Measurements from ENCODE around the gene GIPR.

GIPR gene

GRCh38 chr19:45637890-45638667, 29.9 kb upstream of the GIPR start:
- no peak for ATAC-seq
- TF ChIP-seq CSDC2 (CRISPR knock-in tag; IDR thresholded peaks at IDR 0.05): no peak

DNA sequence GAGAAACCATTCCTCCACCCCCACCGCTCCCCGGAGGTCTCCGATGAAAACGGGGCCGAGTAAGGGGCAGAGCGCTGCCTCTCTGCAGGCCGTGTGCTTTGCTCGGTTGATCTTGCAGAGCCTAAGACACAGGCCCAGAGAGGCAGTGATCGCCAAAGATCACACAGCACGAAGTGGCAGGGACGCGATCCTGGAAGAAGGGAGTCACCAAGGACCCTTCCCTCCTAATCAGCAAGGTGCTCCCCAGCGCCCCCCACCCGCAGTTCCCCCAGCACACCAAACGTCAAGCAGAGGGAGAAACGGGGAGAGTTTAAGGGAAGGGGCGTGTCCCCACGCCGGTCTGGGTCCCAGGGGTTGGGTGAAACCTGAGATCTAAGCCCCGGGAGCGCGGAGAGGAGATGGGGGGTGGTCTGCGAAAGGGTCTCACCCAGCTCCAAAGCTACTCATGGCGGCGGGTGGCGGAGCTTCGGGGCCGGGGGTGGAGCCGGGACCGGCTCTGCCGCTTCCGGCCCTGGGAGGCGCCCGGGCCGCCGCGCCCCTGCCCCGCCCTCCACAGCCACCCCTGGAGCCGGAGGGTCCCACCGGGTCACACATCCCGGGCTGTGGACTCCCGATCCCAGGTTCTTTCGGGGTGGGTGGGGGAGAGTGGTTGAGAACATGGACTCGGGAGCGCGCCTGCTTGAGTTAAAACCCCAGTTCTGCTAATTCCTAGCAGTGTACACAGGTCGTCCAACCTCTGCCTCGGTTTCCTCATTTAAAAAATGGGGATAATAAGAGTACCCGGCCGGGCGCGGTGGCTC, 28.9 kb upstream of the GIPR start, which contains the start of gene EML2:
Gene EML2 (minus strand): TSS at position 468 of the 800 bp plus-strand sequence. CDS start 21 bp downstream, at position 447.
- TF ChIP-seq ZFP3 (CRISPR knock-in tag; IDR thresholded peaks at IDR 0.05): no peak
- no peak for TF ChIP-seq PATZ1 (CRISPR knock-in tag; IDR thresholded peaks at IDR 0.05; ENCODE audit: borderline replicate concordance)
- TF ChIP-seq, protein P1, sequence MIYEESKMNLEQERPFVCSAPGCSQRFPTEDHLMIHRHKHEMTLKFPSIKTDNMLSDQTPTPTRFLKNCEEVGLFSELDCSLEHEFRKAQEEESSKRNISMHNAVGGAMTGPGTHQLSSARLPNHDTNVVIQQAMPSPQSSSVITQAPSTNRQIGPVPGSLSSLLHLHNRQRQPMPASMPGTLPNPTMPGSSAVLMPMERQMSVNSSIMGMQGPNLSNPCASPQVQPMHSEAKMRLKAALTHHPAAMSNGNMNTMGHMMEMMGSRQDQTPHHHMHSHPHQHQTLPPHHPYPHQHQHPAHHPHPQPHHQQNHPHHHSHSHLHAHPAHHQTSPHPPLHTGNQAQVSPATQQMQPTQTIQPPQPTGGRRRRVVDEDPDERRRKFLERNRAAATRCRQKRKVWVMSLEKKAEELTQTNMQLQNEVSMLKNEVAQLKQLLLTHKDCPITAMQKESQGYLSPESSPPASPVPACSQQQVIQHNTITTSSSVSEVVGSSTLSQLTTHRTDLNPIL (CRISPR knock-in tag; IDR thresholded peaks at IDR 0.05; ENCODE audit: low read depth): no peak
- no peak for TF ChIP-seq POU6F1 (CRISPR knock-in tag; IDR thresholded peaks at IDR 0.05; ENCODE audit: borderline replicate concordance, low read depth)
- ATAC-seq: no peak

GRCh38 chr19:45640849-45641273, 27.2 kb upstream of the GIPR start:
- TF ChIP-seq BACH2 (CRISPR knock-in tag; IDR thresholded peaks at IDR 0.05; ENCODE audit: borderline replicate concordance) (no peak), ZFP30 (CRISPR knock-in tag; IDR thresholded peaks at IDR 0.05) (no peak), RARB (CRISPR knock-in tag; IDR thresholded peaks at IDR 0.05) (no peak), TCF4 (CRISPR knock-in tag; IDR thresholded peaks at IDR 0.05; ENCODE audit: borderline replicate concordance) (no peak), ISL1 (CRISPR knock-in tag; IDR thresholded peaks at IDR 0.05) (no peak), ZNF8 (CRISPR knock-in tag; IDR thresholded peaks at IDR 0.05) (no peak), PPARA (CRISPR knock-in tag; IDR thresholded peaks at IDR 0.05; ENCODE audit: borderline replicate concordance) (no peak), ZNF70 (CRISPR knock-in tag; IDR thresholded peaks at IDR 0.05) (no peak), PATZ1 (CRISPR knock-in tag; IDR thresholded peaks at IDR 0.05; ENCODE audit: borderline replicate concordance) (no peak), CSDC2 (CRISPR knock-in tag; IDR thresholded peaks at IDR 0.05) (no peak), POU6F1 (CRISPR knock-in tag; IDR thresholded peaks at IDR 0.05; ENCODE audit: borderline replicate concordance, low read depth) (no peak), ZNF565 (CRISPR knock-in tag; conservative IDR thresholded peaks at IDR 0.05; ENCODE audit: low read depth) (no peak)
- TF ChIP-seq, protein P1 (CRISPR knock-in tag; IDR thresholded peaks at IDR 0.05; ENCODE audit: low read depth): no peak
- ATAC-seq: no peak

All from SK-N-SH treated with all-trans-retinoic acid at 6 μM for 48 hours (cell line).